Limb (tissue), 2 donors: Measurements from ENCODE around the gene DOK3.

Experiments used
- DNase-seq, 2 donors: peaks; one replicate each; pipeline ENCODE4 v3.0.0-alpha.2; 2016; ENCODE audit errors: extremely low spot score in 2 of 2

Gene DOK3

GRCh38 chr5:177468685-177469628 lies 40.7 kb downstream of the DOK3 start:
- DNase-seq: no peak

GRCh38 chr5:177468329-177468684 lies 41.3 kb downstream of the DOK3 start:
- DNase-seq: no peak

GRCh38 chr5:177467436-177467835 lies 42.2 kb downstream of the DOK3 start:
- DNase-seq: no peak

GRCh38 chr5:177466861-177467260 lies 42.8 kb downstream of the DOK3 start:
- DNase-seq: no peak

- no peak for DNase-seq
Observed at GRCh38 chr5:177465044-177465443, 44.6 kb downstream of the DOK3 start.

- no peak for DNase-seq
Observed at GRCh38 chr5:177462021-177462670, 47.5 kb downstream of the DOK3 start.

GRCh38 chr5:177459819-177460628 lies 49.6 kb downstream of the DOK3 start:
- no peak for DNase-seq

- no peak for DNase-seq
Observed at GRCh38 chr5:177459357-177459756, 50.3 kb downstream of the DOK3 start.

GRCh38 chr5:177458912-177459350 lies 50.7 kb downstream of the DOK3 start:
- no peak for DNase-seq

GRCh38 chr5:177457852-177458681 lies 51.6 kb downstream of the DOK3 start:
- DNase-seq: peak in 1 of 2 donors; percentile 54

- DNase-seq: peak; percentile 83 to 88
Observed at GRCh38 chr5:177456976-177457851, 52.4 kb downstream of the DOK3 start.

- DNase-seq: no peak
Observed at GRCh38 chr5:177456591-177456964, 53.0 kb downstream of the DOK3 start.

- DNase-seq: peak; percentile 84 to 97
Observed at GRCh38 chr5:177455661-177456590, 53.7 kb downstream of the DOK3 start.

GRCh38 chr5:177455036-177455660 lies 54.5 kb downstream of the DOK3 start:
- peak; percentile 55 to 92 for DNase-seq

- peak; percentile 86 to 97 for DNase-seq
Observed at GRCh38 chr5:177454397-177455035, 55.1 kb downstream of the DOK3 start.

GRCh38 chr5:177453852-177454396 lies 55.7 kb downstream of the DOK3 start:
- DNase-seq: no peak
